BE2C (cell line): Measurements from ENCODE around the gene SH3TC2.

ENCODE experiments used
- DNase-seq: peaks from one replicate; pipeline ENCODE4 v3.0.0-alpha.2; 2020
- H3K27me3 ChIP-seq: fragments of 250-450 bp; sonication (Bioruptor Pico); 2 replicates; pipeline ENCODE4 v1.5.1; 2020; ENCODE audit warnings: mild to moderate bottlenecking
- H3K36me3 ChIP-seq: fragments of 250-450 bp; sonication (Bioruptor Pico); 2 replicates; pipeline ENCODE4 v1.5.1; 2020; ENCODE audit warnings: mild to moderate bottlenecking
- H3K4me1 ChIP-seq: fragments of 250-450 bp; sonication (Bioruptor Pico); 2 replicates; pipeline ENCODE4 v1.5.1; 2020
- H3K4me3 ChIP-seq: 2 replicates; pipeline ENCODE4 v1.5.1; 2011; ENCODE audit warnings: low read depth, low read length
- H3K9me3 ChIP-seq: fragments of 250-450 bp; sonication (Bioruptor Pico); 2 replicates; pipeline ENCODE4 v1.5.1; 2020
- TF ChIP-seq, protein P1 (sequence below): IDR thresholded peaks from 2 replicates; pipeline ENCODE4 v1.5.1; 2012; ENCODE audit warnings: mild to moderate bottlenecking, low read depth, low read length

The SH3TC2 gene

GRCh38 chr5:149024477-149024876 is 38.4 kb downstream of the SH3TC2 start:
- DNase-seq = no peak
- H3K9me3 ChIP-seq = no peaks in the 10 kb centered on the region
- no peaks in the 10 kb centered on the region for H3K27me3 ChIP-seq
- no peak overlapping the region for H3K4me3 ChIP-seq
- TF ChIP-seq, protein P1, sequence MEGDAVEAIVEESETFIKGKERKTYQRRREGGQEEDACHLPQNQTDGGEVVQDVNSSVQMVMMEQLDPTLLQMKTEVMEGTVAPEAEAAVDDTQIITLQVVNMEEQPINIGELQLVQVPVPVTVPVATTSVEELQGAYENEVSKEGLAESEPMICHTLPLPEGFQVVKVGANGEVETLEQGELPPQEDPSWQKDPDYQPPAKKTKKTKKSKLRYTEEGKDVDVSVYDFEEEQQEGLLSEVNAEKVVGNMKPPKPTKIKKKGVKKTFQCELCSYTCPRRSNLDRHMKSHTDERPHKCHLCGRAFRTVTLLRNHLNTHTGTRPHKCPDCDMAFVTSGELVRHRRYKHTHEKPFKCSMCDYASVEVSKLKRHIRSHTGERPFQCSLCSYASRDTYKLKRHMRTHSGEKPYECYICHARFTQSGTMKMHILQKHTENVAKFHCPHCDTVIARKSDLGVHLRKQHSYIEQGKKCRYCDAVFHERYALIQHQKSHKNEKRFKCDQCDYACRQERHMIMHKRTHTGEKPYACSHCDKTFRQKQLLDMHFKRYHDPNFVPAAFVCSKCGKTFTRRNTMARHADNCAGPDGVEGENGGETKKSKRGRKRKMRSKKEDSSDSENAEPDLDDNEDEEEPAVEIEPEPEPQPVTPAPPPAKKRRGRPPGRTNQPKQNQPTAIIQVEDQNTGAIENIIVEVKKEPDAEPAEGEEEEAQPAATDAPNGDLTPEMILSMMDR = no peak
- H3K36me3 ChIP-seq = no peaks in the 10 kb centered on the region
- H3K4me1 ChIP-seq = peaks cover 17% of the 10 kb centered on the region

GRCh38 chr5:149022200-149022599 is 40.7 kb downstream of the SH3TC2 start:
- TF ChIP-seq, protein P1 = no peak
- no peaks in the 10 kb centered on the region for H3K36me3 ChIP-seq

DNA sequence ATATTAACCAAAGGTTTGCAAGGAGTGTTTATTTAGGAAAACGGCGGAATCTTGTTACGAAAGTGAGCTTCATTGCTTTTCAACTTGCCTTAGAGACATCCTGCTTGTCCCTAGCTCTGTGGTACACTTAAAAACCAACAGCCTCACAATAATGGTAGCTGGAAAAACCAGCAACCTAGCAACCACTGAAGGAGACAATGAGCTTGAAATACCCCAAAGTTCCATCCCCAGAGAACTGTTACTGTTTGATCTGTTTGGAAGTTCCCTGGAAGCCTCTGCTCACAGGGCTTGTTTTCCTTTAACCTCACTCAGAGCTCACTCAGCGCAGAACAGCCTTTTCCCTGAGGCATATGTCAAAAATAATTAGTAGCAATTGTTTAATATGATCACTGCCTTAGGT is 43.2 kb downstream of the SH3TC2 start:
- Histone ChIP-seq H3K27me3 (no peaks in the 10 kb centered on the region), H3K36me3 (no peaks in the 10 kb centered on the region), H3K9me3 (no peaks in the 10 kb centered on the region), H3K4me3 (no peak overlapping the region), H3K4me1 (peaks cover 44% of the 10 kb centered on the region)
- DNase-seq = peak; percentile 44
- TF ChIP-seq, protein P1 = no peak

More at GRCh38 chr5:149022200-149022599, 40.7 kb downstream of the SH3TC2 start:
- Histone ChIP-seq H3K9me3 (no peaks in the 10 kb centered on the region), H3K4me3 (no peak overlapping the region), H3K27me3 (no peaks in the 10 kb centered on the region), H3K4me1 (peaks cover 33% of the 10 kb centered on the region)
- DNase-seq = no peak

DNA sequence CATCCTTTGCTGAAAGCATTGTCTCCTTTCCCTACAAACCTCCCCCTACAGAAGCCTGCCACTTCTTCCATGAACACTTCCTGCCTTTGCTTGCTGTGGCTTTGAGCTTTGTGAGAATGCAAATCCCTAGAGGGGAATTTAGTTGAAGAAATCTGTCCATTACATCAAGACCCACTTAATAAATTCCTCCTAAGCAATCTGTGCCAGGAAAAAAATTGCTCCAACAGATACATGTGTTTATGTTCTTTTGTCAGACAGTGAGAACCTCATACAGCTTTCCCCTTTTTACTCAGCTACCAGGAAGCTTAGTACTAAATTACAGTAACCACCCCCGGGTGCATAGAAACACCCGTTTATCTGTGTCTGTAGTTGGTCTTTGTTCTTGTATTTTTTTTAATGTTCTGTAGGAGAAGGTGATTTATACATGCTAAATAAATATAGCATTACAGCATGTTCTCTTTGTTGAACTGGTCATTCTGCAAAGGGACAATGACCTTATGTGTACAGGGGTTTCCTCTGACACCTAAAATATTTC is 43.9 kb downstream of the SH3TC2 start:
- TF ChIP-seq, protein P1 = no peak
- H3K27me3 ChIP-seq = no peaks in the 10 kb centered on the region
- H3K4me3 ChIP-seq = no peak overlapping the region
- H3K9me3 ChIP-seq = no peaks in the 10 kb centered on the region
- H3K36me3 ChIP-seq = no peaks in the 10 kb centered on the region
- H3K4me1 ChIP-seq = peaks cover 43% of the 10 kb centered on the region
- DNase-seq = peak; percentile 44

GRCh38 chr5:149017636-149018035 is 45.2 kb downstream of the SH3TC2 start:
- H3K4me1 ChIP-seq = peaks cover 44% of the 10 kb centered on the region
- H3K4me3 ChIP-seq = no peak overlapping the region
- DNase-seq = no peak
- H3K9me3 ChIP-seq = no peaks in the 10 kb centered on the region
- no peaks in the 10 kb centered on the region for H3K27me3 ChIP-seq
- H3K36me3 ChIP-seq = no peaks in the 10 kb centered on the region
- TF ChIP-seq, protein P1 = no peak

GRCh38 chr5:149015561-149015960 is 47.3 kb downstream of the SH3TC2 start:
- H3K4me3 ChIP-seq = no peak overlapping the region; the same call in 1 of the 2 replicates
- TF ChIP-seq, protein P1 = no peak
- H3K36me3 ChIP-seq = no peaks in the 10 kb centered on the region
- no peaks in the 10 kb centered on the region for H3K9me3 ChIP-seq
- DNase-seq = no peak
- H3K27me3 ChIP-seq = no peaks in the 10 kb centered on the region
- peaks cover 43% of the 10 kb centered on the region for H3K4me1 ChIP-seq
